ENCODE results near the gene TECTB.

DNA sequence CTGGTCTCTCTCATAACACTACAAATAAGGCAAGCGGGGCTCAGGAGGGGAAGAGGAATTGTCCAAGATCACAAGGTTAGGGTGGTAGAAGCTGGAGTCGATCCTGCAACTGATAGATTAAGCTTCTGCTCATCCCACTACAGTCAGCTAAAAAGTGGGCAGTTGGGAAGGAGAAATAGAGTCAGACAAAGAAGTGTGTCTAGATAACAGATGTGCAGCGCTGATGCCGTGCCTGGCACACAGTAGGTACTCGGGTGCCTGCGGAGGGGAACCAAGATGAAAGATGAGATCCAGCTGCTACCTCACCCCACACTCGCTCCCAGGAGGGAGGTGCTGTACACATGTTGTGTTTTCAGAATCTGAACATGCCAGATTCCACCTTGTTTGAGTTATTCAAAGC, 48.1 kb upstream of the TECTB start:
- no peak for TF ChIP-seq ZNF274 (IDR thresholded peaks at IDR 0.05; ENCODE audit: low read depth, low read length)
- TF ChIP-seq YY1 (IDR thresholded peaks at IDR 0.05; ENCODE audit: insufficient read depth, insufficient read length), result no peak
